Trophoblast cell (in vitro differentiated cells and primary cell): ENCODE data around the gene CFDP1.

Experiments used
- DNase-seq, 2 donors: peaks; one replicate each; pipeline ENCODE4 v3.0.0-alpha.2; 2016
- H2AFZ ChIP-seq: 2 replicates; pipeline ENCODE4 v1.6.1; 2013; ENCODE audit warnings: low read length, moderate library complexity, mild to moderate bottlenecking; ENCODE audit not compliant: insufficient read depth, poor library complexity
- H2AK5ac ChIP-seq: 2 replicates; pipeline ENCODE4 v1.6.1; 2013; ENCODE audit warnings: mild to moderate bottlenecking, low read length
- H2BK120ac ChIP-seq: 2 replicates; pipeline ENCODE4 v1.6.1; 2013; ENCODE audit warnings: low read length, mild to moderate bottlenecking, moderate library complexity; ENCODE audit not compliant: insufficient read depth, poor library complexity
- H2BK12ac ChIP-seq: 2 replicates; pipeline ENCODE4 v1.6.1; 2013; ENCODE audit warnings: mild to moderate bottlenecking, low read length, moderate library complexity
- H2BK5ac ChIP-seq: 2 replicates; pipeline ENCODE4 v1.6.1; 2013; ENCODE audit warnings: low read length, low read depth, moderate library complexity, mild to moderate bottlenecking; ENCODE audit not compliant: poor library complexity
- H3K14ac ChIP-seq: 2 replicates; pipeline ENCODE4 v1.6.1; 2013; ENCODE audit warnings: mild to moderate bottlenecking, low read length
- H3K18ac ChIP-seq: 2 replicates; pipeline ENCODE4 v1.6.1; 2013; ENCODE audit warnings: mild to moderate bottlenecking, low read length
- H3K23ac ChIP-seq: 2 replicates; pipeline ENCODE4 v1.6.1; 2013; ENCODE audit warnings: low read length
- H3K27ac ChIP-seq: 2 replicates; pipeline ENCODE4 v1.5.1; 2013; ENCODE audit warnings: low read depth, mild to moderate bottlenecking, inconsistent platforms, low read length, moderate library complexity
- H3K27me3 ChIP-seq: 2 replicates; pipeline ENCODE4 v1.6.1; 2013; ENCODE audit warnings: inconsistent platforms, mild to moderate bottlenecking, low read length, moderate library complexity; ENCODE audit not compliant: insufficient read depth
- H3K36me3 ChIP-seq, 2 experiments: 1 replicate in 1 of 2; 2 replicates in 1 of 2; pipeline ENCODE4 v1.6.1; 2013; ENCODE audit warnings: low read length in 2 of 2, mild to moderate bottlenecking in 2 of 2, moderate library complexity in 1 of 2; ENCODE audit not compliant: insufficient read depth in 2 of 2, control insufficient read depth in 1 of 2
- H3K4ac ChIP-seq: 2 replicates; pipeline ENCODE4 v1.6.1; 2013; ENCODE audit warnings: low read depth, mild to moderate bottlenecking, low read length, moderate library complexity
- H3K4me1 ChIP-seq, 2 experiments: 1 replicate in 1 of 2; 2 replicates in 1 of 2; pipeline ENCODE4 v1.6.1; 2013; ENCODE audit warnings: low read length in 2 of 2, mild to moderate bottlenecking in 2 of 2, moderate library complexity in 1 of 2; ENCODE audit not compliant: insufficient read depth in 2 of 2, control insufficient read depth in 1 of 2
- H3K4me2 ChIP-seq: 2 replicates; pipeline ENCODE4 v1.6.1; 2013; ENCODE audit warnings: inconsistent platforms, mild to moderate bottlenecking, low read length, moderate library complexity
- H3K4me3 ChIP-seq: 2 replicates; pipeline ENCODE4 v1.5.1; 2013; ENCODE audit warnings: mild to moderate bottlenecking, low read depth, low read length, inconsistent platforms
- H3K79me1 ChIP-seq: one replicate; pipeline ENCODE4 v1.6.1; 2013; ENCODE audit warnings: low read length
- H3K79me2 ChIP-seq: 2 replicates; pipeline ENCODE4 v1.6.1; 2013; ENCODE audit warnings: low read length, mild to moderate bottlenecking; ENCODE audit not compliant: control insufficient read depth, insufficient read depth, poor library complexity
- H3K9ac ChIP-seq: 2 replicates; pipeline ENCODE4 v1.6.1; 2013; ENCODE audit warnings: mild to moderate bottlenecking, low read length
- H3K9me3 ChIP-seq: 2 replicates; pipeline ENCODE4 v1.6.1; 2013; ENCODE audit warnings: low read depth, mild to moderate bottlenecking, control low read depth, inconsistent platforms, low read length; ENCODE audit not compliant: insufficient read depth
- H4K12ac ChIP-seq: 2 replicates; pipeline ENCODE4 v1.6.1; 2013; ENCODE audit warnings: low read depth, mild to moderate bottlenecking, low read length, moderate library complexity
- H4K8ac ChIP-seq: 2 replicates; pipeline ENCODE4 v1.6.1; 2013; ENCODE audit warnings: low read depth, mild to moderate bottlenecking, low read length, moderate library complexity
- H4K91ac ChIP-seq: one replicate; pipeline ENCODE4 v1.6.1; 2013; ENCODE audit warnings: low read depth, mild to moderate bottlenecking, low read length, moderate library complexity
- WGBS: extraction: QIAGEN DNeasy Blood & Tissue Kit; methylation state at CpG from one replicate; pipeline ENCODE4 v1.1.7; 2013; ENCODE audit warnings: missing lambda C conversion rate; ENCODE audit not compliant: insufficient read length, insufficient coverage; ENCODE audit errors: extremely low coverage; 5-methylcytosine and 5-hydroxymethylcytosine counted together

The CFDP1 gene

GRCh38 chr16:75296606-75297005, 136.7 kb downstream of the CFDP1 start:
- H3K79me2 ChIP-seq = no peaks in the 10 kb centered on the region
- no peak overlapping the region for H3K9ac ChIP-seq
- H4K91ac ChIP-seq = no peak overlapping the region
- peaks cover 2 to 8% of the 10 kb centered on the region in 2 experiments for H3K4me1 ChIP-seq
- H2BK120ac ChIP-seq = no peak overlapping the region
- no peak overlapping the region for H2BK12ac ChIP-seq
- no CpG with 5 or more reads among the region's 1 CpG for WGBS
- no peak overlapping the region for H3K4me2 ChIP-seq
- peaks cover 17 to 23% of the 10 kb centered on the region in 2 experiments for H3K36me3 ChIP-seq
- H3K27ac ChIP-seq = no peak overlapping the region
- DNase-seq = no peak
- H3K79me1 ChIP-seq = no peaks in the 10 kb centered on the region
- no peaks in the 10 kb centered on the region for H3K27me3 ChIP-seq
- H3K4ac ChIP-seq = no peak overlapping the region
- H4K8ac ChIP-seq = no peak overlapping the region
- H2AK5ac ChIP-seq = no peak overlapping the region
- no peak overlapping the region for H3K4me3 ChIP-seq
- H2BK5ac ChIP-seq = no peak overlapping the region
- H3K14ac ChIP-seq = no peak overlapping the region
- H4K12ac ChIP-seq = no peak overlapping the region
- H3K9me3 ChIP-seq = no peaks in the 10 kb centered on the region
- H3K18ac ChIP-seq = no peak overlapping the region
- H3K23ac ChIP-seq = no peak overlapping the region
- H2AFZ ChIP-seq = no peak overlapping the region

- no CpG with 5 or more reads among the region's 6 CpGs for WGBS
- H3K4me2 ChIP-seq = no peak overlapping the region
- no peak overlapping the region for H4K91ac ChIP-seq
- no peaks in the 10 kb centered on the region for H3K27me3 ChIP-seq
- no peak overlapping the region for H3K9ac ChIP-seq
- H3K23ac ChIP-seq = peak overlapping the region; percentile 29
- H2AK5ac ChIP-seq = no peak overlapping the region
- no peak overlapping the region for H2BK120ac ChIP-seq
- H4K12ac ChIP-seq = no peak overlapping the region
- no peak for DNase-seq
- H3K79me1 ChIP-seq = no peaks in the 10 kb centered on the region
- H3K4me3 ChIP-seq = no peak overlapping the region
- no peak overlapping the region for H3K4ac ChIP-seq
- H3K18ac ChIP-seq = no peak overlapping the region
- H2BK12ac ChIP-seq = no peak overlapping the region
- H3K4me1 ChIP-seq = peaks cover 2 to 7% of the 10 kb centered on the region in 2 experiments
- H3K14ac ChIP-seq = no peak overlapping the region
- no peak overlapping the region for H2AFZ ChIP-seq
- no peak overlapping the region for H2BK5ac ChIP-seq
- no peak overlapping the region for H3K27ac ChIP-seq
- H3K79me2 ChIP-seq = no peaks in the 10 kb centered on the region
- peaks cover 18 to 20% of the 10 kb centered on the region in 2 experiments for H3K36me3 ChIP-seq
- no peaks in the 10 kb centered on the region for H3K9me3 ChIP-seq
- no peak overlapping the region for H4K8ac ChIP-seq
Measured at GRCh38 chr16:75294773-75295459, 138.4 kb downstream of the CFDP1 start.

GRCh38 chr16:75293772-75294171, 139.5 kb downstream of the CFDP1 start:
- Histone ChIP-seq H2AK5ac (no peak overlapping the region), H3K79me2 (no peaks in the 10 kb centered on the region), H3K4me3 (no peak overlapping the region), H3K27ac (no peak overlapping the region), H4K8ac (no peak overlapping the region), H3K14ac (no peak overlapping the region), H2BK5ac (no peak overlapping the region), H3K4me2 (no peak overlapping the region), H2BK12ac (no peak overlapping the region), H3K18ac (no peak overlapping the region), H3K27me3 (no peaks in the 10 kb centered on the region), H2AFZ (no peak overlapping the region), H3K9me3 (no peaks in the 10 kb centered on the region), H3K9ac (no peak overlapping the region), H4K12ac (no peak overlapping the region), H3K4ac (no peak overlapping the region), H3K23ac (no peak overlapping the region), H3K79me1 (no peaks in the 10 kb centered on the region), H3K4me1 (peaks cover 3 to 5% of the 10 kb centered on the region in 2 experiments), H4K91ac (no peak overlapping the region), H3K36me3 (peaks cover 18% of the 10 kb centered on the region in 2 experiments), H2BK120ac (no peak overlapping the region)
- no CpG with 5 or more reads among the region's 6 CpGs for WGBS
- no peak for DNase-seq

- H3K79me1 ChIP-seq = no peaks in the 10 kb centered on the region
- no peak overlapping the region for H4K12ac ChIP-seq
- no peak overlapping the region for H3K4ac ChIP-seq
- no CpG with 5 or more reads among the region's 4 CpGs for WGBS
- H3K27me3 ChIP-seq = no peaks in the 10 kb centered on the region
- no peak overlapping the region for H3K14ac ChIP-seq
- no peak overlapping the region for H3K4me2 ChIP-seq
- no peak overlapping the region for H3K18ac ChIP-seq
- H2BK120ac ChIP-seq = no peak overlapping the region
- H3K4me1 ChIP-seq = peaks cover 2 to 4% of the 10 kb centered on the region in 2 experiments
- H3K79me2 ChIP-seq = no peaks in the 10 kb centered on the region
- no peak overlapping the region for H2BK5ac ChIP-seq
- H4K91ac ChIP-seq = no peak overlapping the region
- H3K9me3 ChIP-seq = no peaks in the 10 kb centered on the region
- no peak overlapping the region for H3K4me3 ChIP-seq
- no peak overlapping the region for H3K9ac ChIP-seq
- no peak overlapping the region for H2BK12ac ChIP-seq
- no peak overlapping the region for H3K27ac ChIP-seq
- H2AFZ ChIP-seq = no peak overlapping the region
- H3K36me3 ChIP-seq = peaks cover 15 to 16% of the 10 kb centered on the region in 2 experiments
- no peak for DNase-seq
- H4K8ac ChIP-seq = no peak overlapping the region
- H2AK5ac ChIP-seq = no peak overlapping the region
- no peak overlapping the region for H3K23ac ChIP-seq
Measured at GRCh38 chr16:75293173-75293572, 140.1 kb downstream of the CFDP1 start.
